Measurements from ENCODE around the gene HIVEP3. TPM values are rescaled to one million over a fixed set of nuclear protein-coding genes. Genes with fewer than 3 reads are reported as not detected.

HIVEP3 gene
- total and polyA plus RNA-seq, 4 donors: 7.0 to 14.7 (median 8.8) TPM

DNA sequence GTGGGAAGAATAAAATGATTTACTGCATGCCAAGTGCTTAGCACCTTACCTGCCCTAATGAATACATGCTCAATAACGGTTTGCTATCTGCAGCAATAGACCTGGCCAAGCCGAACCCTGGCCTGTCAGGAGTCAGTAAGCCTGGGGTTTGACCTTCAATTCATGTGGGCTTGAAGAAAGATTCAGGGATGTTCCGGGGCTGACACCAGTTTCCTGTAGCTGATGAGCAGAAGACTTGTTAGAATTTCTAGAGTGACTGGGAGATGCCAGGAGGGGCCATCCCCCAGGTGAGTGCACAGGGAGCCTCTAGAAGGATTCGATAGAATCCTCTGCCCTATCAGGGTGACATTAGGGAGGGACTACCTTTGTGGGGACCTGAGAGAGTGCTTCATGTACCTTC is 210.9 kb downstream of the HIVEP3 start:
- 92 to 95% methylated on average over 4 of the region's 4 CpGs for WGBS, 2 donors
- DNase-seq: no peak

DNA sequence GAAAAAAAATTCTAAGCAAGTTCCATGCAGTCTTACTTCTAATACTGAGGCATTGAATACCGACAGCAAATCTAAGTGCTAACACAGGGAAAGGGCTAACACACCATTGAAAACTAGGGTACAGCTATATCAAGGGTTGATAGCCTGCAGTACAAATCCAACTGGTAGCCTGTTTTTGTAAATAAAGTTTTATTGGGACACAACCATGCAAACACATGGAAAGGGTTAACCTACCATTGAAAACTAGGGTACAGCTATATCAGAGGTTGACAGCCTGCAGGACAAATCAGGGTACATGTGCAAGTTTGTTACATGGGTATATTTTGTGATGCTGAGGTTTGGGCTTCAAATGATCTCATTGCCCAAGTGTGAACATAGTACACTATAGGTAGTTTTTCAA is 212.9 kb downstream of the HIVEP3 start:
- H3K9me3 ChIP-seq (ENCODE audit: control insufficient read depth in 4 of 4, insufficient read depth in 3 of 4, low read length in 3 of 4): no peaks in the 10 kb centered on the region
- H3K36me3 ChIP-seq (ENCODE audit: control insufficient read depth in 4 of 4, insufficient read depth in 4 of 4, low read length in 4 of 4): no peaks in the 10 kb centered on the region
- H3K4me1 ChIP-seq (ENCODE audit: control insufficient read depth in 5 of 5, insufficient read depth in 5 of 5, low read length in 5 of 5): peaks cover 0 to 2% (median 0%) of the 10 kb centered on the region in 5 donors
- H3K27me3 ChIP-seq (ENCODE audit: control insufficient read depth in 3 of 3, insufficient read depth in 3 of 3, low read length in 2 of 3): no peaks in the 10 kb centered on the region
- no peak overlapping the region for H3K4me3 ChIP-seq
- H3K27ac ChIP-seq (ENCODE audit: low read depth in 1 of 2, low read length in 1 of 2): no peak overlapping the region
- no peak for ATAC-seq (ENCODE audit: insufficient read depth, low FRiP score)
- no peak overlapping the region for H3K9ac ChIP-seq (ENCODE audit: insufficient read depth in 1 of 2, low read length in 2 of 2)
- DNase-seq: no peak
- TF ChIP-seq, protein P1, sequence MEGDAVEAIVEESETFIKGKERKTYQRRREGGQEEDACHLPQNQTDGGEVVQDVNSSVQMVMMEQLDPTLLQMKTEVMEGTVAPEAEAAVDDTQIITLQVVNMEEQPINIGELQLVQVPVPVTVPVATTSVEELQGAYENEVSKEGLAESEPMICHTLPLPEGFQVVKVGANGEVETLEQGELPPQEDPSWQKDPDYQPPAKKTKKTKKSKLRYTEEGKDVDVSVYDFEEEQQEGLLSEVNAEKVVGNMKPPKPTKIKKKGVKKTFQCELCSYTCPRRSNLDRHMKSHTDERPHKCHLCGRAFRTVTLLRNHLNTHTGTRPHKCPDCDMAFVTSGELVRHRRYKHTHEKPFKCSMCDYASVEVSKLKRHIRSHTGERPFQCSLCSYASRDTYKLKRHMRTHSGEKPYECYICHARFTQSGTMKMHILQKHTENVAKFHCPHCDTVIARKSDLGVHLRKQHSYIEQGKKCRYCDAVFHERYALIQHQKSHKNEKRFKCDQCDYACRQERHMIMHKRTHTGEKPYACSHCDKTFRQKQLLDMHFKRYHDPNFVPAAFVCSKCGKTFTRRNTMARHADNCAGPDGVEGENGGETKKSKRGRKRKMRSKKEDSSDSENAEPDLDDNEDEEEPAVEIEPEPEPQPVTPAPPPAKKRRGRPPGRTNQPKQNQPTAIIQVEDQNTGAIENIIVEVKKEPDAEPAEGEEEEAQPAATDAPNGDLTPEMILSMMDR (IDR thresholded peaks at IDR 0.05; ENCODE audit: control extremely low read depth, extremely low read depth): no peak
- WGBS, 2 donors: 91 to 92% methylated on average over 1 of the region's 1 CpG

More for the DNA sequence above, 210.9 kb downstream of the HIVEP3 start:
- Histone ChIP-seq H3K4me3 (no peak overlapping the region), H3K4me1 (ENCODE audit: control insufficient read depth in 5 of 5, insufficient read depth in 5 of 5, low read length in 5 of 5) (peaks cover 0 to 5% (median 0%) of the 10 kb centered on the region in 5 donors), H3K27ac (ENCODE audit: low read depth in 1 of 2, low read length in 1 of 2) (no peak overlapping the region), H3K36me3 (ENCODE audit: control insufficient read depth in 4 of 4, insufficient read depth in 4 of 4, low read length in 4 of 4) (no peaks in the 10 kb centered on the region), H3K27me3 (ENCODE audit: control insufficient read depth in 3 of 3, insufficient read depth in 3 of 3, low read length in 2 of 3) (no peaks in the 10 kb centered on the region), H3K9me3 (ENCODE audit: control insufficient read depth in 4 of 4, insufficient read depth in 3 of 4, low read length in 3 of 4) (no peaks in the 10 kb centered on the region), H3K9ac (ENCODE audit: insufficient read depth in 1 of 2, low read length in 2 of 2) (no peak overlapping the region)
- no peak for ATAC-seq (ENCODE audit: insufficient read depth, low FRiP score)
- TF ChIP-seq, protein P1 (IDR thresholded peaks at IDR 0.05; ENCODE audit: control extremely low read depth, extremely low read depth): no peak

DNA sequence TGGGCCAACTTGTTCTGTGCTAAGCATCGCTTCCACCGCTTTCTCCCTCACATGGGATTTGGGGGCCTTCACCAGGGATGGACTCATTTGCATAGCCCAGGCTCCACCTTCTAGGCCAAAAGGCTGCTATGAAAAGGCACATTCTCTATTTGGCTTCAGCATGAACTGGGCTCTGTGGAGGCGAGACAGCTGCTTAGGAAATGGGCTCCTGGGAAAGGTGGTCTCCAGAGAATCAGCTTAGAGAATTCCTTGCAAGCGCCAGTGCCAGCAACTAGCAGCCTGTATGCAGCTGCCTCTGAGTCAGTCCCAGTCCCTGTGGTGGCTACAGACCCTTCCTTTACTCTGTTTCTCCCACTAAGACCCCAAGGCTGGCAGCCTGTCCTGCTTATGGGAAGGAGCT is 214.5 kb downstream of the HIVEP3 start:
- Histone ChIP-seq H3K9ac (ENCODE audit: insufficient read depth in 1 of 2, low read length in 2 of 2) (no peak overlapping the region), H3K9me3 (ENCODE audit: control insufficient read depth in 4 of 4, insufficient read depth in 3 of 4, low read length in 3 of 4) (no peaks in the 10 kb centered on the region), H3K4me1 (ENCODE audit: control insufficient read depth in 5 of 5, insufficient read depth in 5 of 5, low read length in 5 of 5) (peaks cover 0 to 3% (median 0%) of the 10 kb centered on the region in 5 donors), H3K27me3 (ENCODE audit: control insufficient read depth in 3 of 3, insufficient read depth in 3 of 3, low read length in 2 of 3) (no peaks in the 10 kb centered on the region), H3K27ac (ENCODE audit: low read depth in 1 of 2, low read length in 1 of 2) (no peak overlapping the region), H3K4me3 (no peak overlapping the region), H3K36me3 (ENCODE audit: control insufficient read depth in 4 of 4, insufficient read depth in 4 of 4, low read length in 4 of 4) (no peaks in the 10 kb centered on the region)
- no peak for DNase-seq
- TF ChIP-seq, protein P1 (IDR thresholded peaks at IDR 0.05; ENCODE audit: control extremely low read depth, extremely low read depth): no peak
- 97 to 99% methylated on average over 4 of the region's 4 CpGs for WGBS, 2 donors
- no peak for ATAC-seq (ENCODE audit: insufficient read depth, low FRiP score)

DNA sequence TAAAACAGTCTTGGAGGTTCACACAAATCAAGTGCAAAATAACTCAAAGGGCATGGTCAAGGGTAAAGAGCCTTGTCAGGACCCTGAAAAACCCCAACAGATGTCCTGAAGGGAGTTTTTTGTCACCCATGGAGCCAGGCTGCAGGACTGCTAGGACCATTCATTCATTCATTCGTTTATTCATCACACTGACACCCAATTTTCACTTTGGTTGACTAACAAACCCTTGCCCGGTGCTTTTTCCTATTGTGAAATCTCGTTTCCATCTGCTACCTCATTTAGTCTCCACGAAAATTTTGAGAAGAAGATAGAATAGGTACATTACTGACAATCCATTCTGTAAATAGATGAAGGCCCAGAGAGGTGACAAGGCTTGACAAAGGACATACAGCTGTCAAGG is 216.0 kb downstream of the HIVEP3 start:
- peaks cover 0 to 3% (median 0%) of the 10 kb centered on the region in 5 donors for H3K4me1 ChIP-seq (ENCODE audit: control insufficient read depth in 5 of 5, insufficient read depth in 5 of 5, low read length in 5 of 5)
- no peaks in the 10 kb centered on the region for H3K27me3 ChIP-seq (ENCODE audit: control insufficient read depth in 3 of 3, insufficient read depth in 3 of 3, low read length in 2 of 3)
- ATAC-seq (ENCODE audit: insufficient read depth, low FRiP score): no peak
- DNase-seq: no peak
- TF ChIP-seq, protein P1 (IDR thresholded peaks at IDR 0.05; ENCODE audit: control extremely low read depth, extremely low read depth): no peak
- 47 to 74% methylated on average over 4 of the region's 4 CpGs for WGBS, 2 donors
- no peaks in the 10 kb centered on the region for H3K36me3 ChIP-seq (ENCODE audit: control insufficient read depth in 4 of 4, insufficient read depth in 4 of 4, low read length in 4 of 4)
- no peaks in the 10 kb centered on the region for H3K9me3 ChIP-seq (ENCODE audit: control insufficient read depth in 4 of 4, insufficient read depth in 3 of 4, low read length in 3 of 4)
- no peak overlapping the region for H3K9ac ChIP-seq (ENCODE audit: insufficient read depth in 1 of 2, low read length in 2 of 2)
- H3K27ac ChIP-seq (ENCODE audit: low read depth in 1 of 2, low read length in 1 of 2): no peak overlapping the region
- H3K4me3 ChIP-seq: no peak overlapping the region
